IMR-90 (cell line): Measurements from ENCODE around the gene PGC. TPM values are rescaled to one million over a fixed set of nuclear protein-coding genes. Genes with fewer than 3 reads are reported as not detected.

Source experiments
- ATAC-seq: fragments of 200-7000 bp; cut with Tn5 transposase; 2 replicates; pipeline ENCODE4 v1.9.1; 2020; ENCODE audit warnings: low read depth, mild to moderate bottlenecking, moderate library complexity
- BruUV-seq: library from RNA; stranded (reverse); fragments of 400-500 nt; replicated peaks from 2 replicates; lab custom pipeline; 2021; lab: Mats Ljungman, UMichigan
- CTCF ChIA-PET: fragments of 300-600 bp; formaldehyde crosslinking; extraction: SDS; loops from one replicate; lab custom pipeline; 2021; ENCODE audit warnings: antibody characterized with exemption; lab: Yijun Ruan, JAX
- POLR2A ChIA-PET: fragments of 300-600 bp; sonication (Branson Sonifier 250); formaldehyde crosslinking; loops from one replicate; lab custom pipeline; 2022; ENCODE audit warnings: antibody characterized with exemption; ENCODE audit not compliant: unreplicated experiment; lab: Charles Lee
- DNase-seq: peaks from one replicate; pipeline ENCODE4 v3.0.0; 2013
- H2AFZ ChIP-seq: replicated peaks from 2 replicates; pipeline ENCODE3; 2013; ENCODE audit warnings: low read length, mild to moderate bottlenecking; ENCODE audit not compliant: poor library complexity
- H2AK5ac ChIP-seq: 2 replicates; pipeline ENCODE4 v1.6.1; 2013; ENCODE audit warnings: low read depth, low read length, inconsistent platforms
- H2AK9ac ChIP-seq: replicated peaks from 2 replicates; pipeline ENCODE3; 2013; ENCODE audit warnings: mild to moderate bottlenecking, low read depth, low read length, moderate library complexity; ENCODE audit not compliant: poor library complexity
- H2BK120ac ChIP-seq: 2 replicates; pipeline ENCODE4 v1.6.1; 2013; ENCODE audit warnings: low read depth, low read length, inconsistent platforms
- H2BK15ac ChIP-seq: 3 replicates; pipeline ENCODE4 v1.6.1; 2013; ENCODE audit warnings: low read depth, low read length, inconsistent platforms
- H2BK20ac ChIP-seq: 2 replicates; pipeline ENCODE4 v1.6.1; 2013; ENCODE audit warnings: low read depth, mild to moderate bottlenecking, inconsistent platforms, low read length, moderate library complexity
- H2BK5ac ChIP-seq: 2 replicates; pipeline ENCODE4 v1.6.1; 2013; ENCODE audit warnings: mild to moderate bottlenecking, low read depth, low read length, inconsistent platforms; ENCODE audit not compliant: poor library complexity, severe bottlenecking
- H3K14ac ChIP-seq: replicated peaks from 2 replicates; pipeline ENCODE4 v1.6.1; 2013; ENCODE audit warnings: low read depth, low read length, inconsistent platforms
- H3K18ac ChIP-seq: 2 replicates; pipeline ENCODE4 v1.6.1; 2013; ENCODE audit warnings: low read depth, low read length, control low read depth
- H3K23ac ChIP-seq: 2 replicates; pipeline ENCODE4 v1.6.1; 2013; ENCODE audit warnings: low read depth, low read length, inconsistent platforms
- H3K27ac ChIP-seq: 2 replicates; pipeline ENCODE4 v1.5.1; 2013; ENCODE audit warnings: mild to moderate bottlenecking, control low read depth, low read length; ENCODE audit not compliant: insufficient read depth
- H3K27me3 ChIP-seq: 2 replicates; pipeline ENCODE4 v1.6.1; 2013; ENCODE audit warnings: low read length; ENCODE audit not compliant: control insufficient read depth, insufficient read depth
- H3K36me3 ChIP-seq: 2 replicates; pipeline ENCODE4 v1.6.1; 2013; ENCODE audit warnings: low read length, mixed read lengths; ENCODE audit not compliant: control insufficient read depth, insufficient read depth
- H3K4ac ChIP-seq: 2 replicates; pipeline ENCODE4 v1.6.1; 2013; ENCODE audit warnings: low read depth, low read length, inconsistent platforms
- H3K4me1 ChIP-seq: 2 replicates; pipeline ENCODE4 v1.6.1; 2013; ENCODE audit warnings: low read length, mixed read lengths; ENCODE audit not compliant: control insufficient read depth, insufficient read depth
- H3K4me2 ChIP-seq: 2 replicates; pipeline ENCODE4 v1.6.1; 2013; ENCODE audit warnings: low read depth, mild to moderate bottlenecking, control low read depth, low read length, moderate library complexity
- H3K4me3 ChIP-seq: 2 replicates; pipeline ENCODE4 v1.5.1; 2013; ENCODE audit warnings: low read depth, mild to moderate bottlenecking, control low read depth, low read length, moderate library complexity; ENCODE audit not compliant: insufficient read depth
- H3K56ac ChIP-seq: 2 replicates; pipeline ENCODE4 v1.6.1; 2013; ENCODE audit warnings: low read length, inconsistent platforms; ENCODE audit not compliant: insufficient read depth; ENCODE audit errors: extremely low read depth
- H3K79me1 ChIP-seq, 2 experiments: 2 replicates each; pipeline ENCODE4 v1.6.1; 2013; ENCODE audit warnings: low read length in 2 of 2, inconsistent platforms in 1 of 2, low read depth in 1 of 2
- H3K9ac ChIP-seq: 2 replicates; pipeline ENCODE4 v1.6.1; 2013; ENCODE audit warnings: low read depth, low read length, control low read depth
- H3K9me1 ChIP-seq: 2 replicates; pipeline ENCODE4 v1.6.1; 2013; ENCODE audit warnings: low read length, inconsistent platforms; ENCODE audit not compliant: insufficient read depth
- H3K9me3 ChIP-seq: 2 replicates; pipeline ENCODE4 v1.6.1; 2013; ENCODE audit warnings: low read length; ENCODE audit not compliant: control insufficient read depth, insufficient read depth
- H4K20me1 ChIP-seq: 2 replicates; pipeline ENCODE4 v1.6.1; 2013; ENCODE audit warnings: low read length, inconsistent platforms; ENCODE audit not compliant: insufficient read depth
- H4K5ac ChIP-seq: 2 replicates; pipeline ENCODE4 v1.6.1; 2013; ENCODE audit warnings: mild to moderate bottlenecking, low read depth, low read length, control low read depth
- H4K8ac ChIP-seq, 2 experiments: 2 replicates each; pipeline ENCODE4 v1.6.1; 2013; ENCODE audit warnings: low read depth in 2 of 2, low read length in 2 of 2, control low read depth in 1 of 2, inconsistent platforms in 1 of 2
- H4K91ac ChIP-seq: 2 replicates; pipeline ENCODE4 v1.6.1; 2013; ENCODE audit warnings: low read depth, low read length, inconsistent platforms; ENCODE audit not compliant: insufficient read depth
- BHLHE40 ChIP-seq: fragments of 150-350 bp; IDR thresholded peaks from 2 replicates; pipeline ENCODE4 v1.6.1; 2016; ENCODE audit warnings: mild to moderate bottlenecking, low read depth, low read length
- CEBPB ChIP-seq: IDR thresholded peaks from 2 replicates; pipeline ENCODE4 v1.6.1; 2012; ENCODE audit warnings: low read depth, low read length, improper control_type of control experiment
- CHD1 ChIP-seq: IDR thresholded peaks from 2 replicates; pipeline ENCODE4 v1.6.1; 2012; ENCODE audit warnings: low read depth, low read length, improper control_type of control experiment
- FOS ChIP-seq: fragments of 150-350 bp; IDR thresholded peaks from 2 replicates; pipeline ENCODE4 v1.6.1; 2016; ENCODE audit warnings: low read depth, low read length
- MAFK ChIP-seq: IDR thresholded peaks from 2 replicates; pipeline ENCODE4 v1.6.1; 2012; ENCODE audit warnings: low read depth, low read length, improper control_type of control experiment
- MAZ ChIP-seq: IDR thresholded peaks from 2 replicates; pipeline ENCODE4 v1.6.1; 2012; ENCODE audit warnings: low read depth, mild to moderate bottlenecking, low read length, improper control_type of control experiment, moderate library complexity, borderline replicate concordance
- POLR2A ChIP-seq: IDR thresholded peaks from 2 replicates; pipeline ENCODE4 v1.6.1; 2012; ENCODE audit warnings: mild to moderate bottlenecking, low read depth, low read length
- RAD21 ChIP-seq: IDR thresholded peaks from 2 replicates; pipeline ENCODE4 v1.6.1; 2012; ENCODE audit warnings: low read length, improper control_type of control experiment
- RFX5 ChIP-seq: IDR thresholded peaks from 2 replicates; pipeline ENCODE4 v1.8.0; 2012; ENCODE audit warnings: low read depth, mild to moderate bottlenecking, low read length, moderate library complexity
- SMC3 ChIP-seq: fragments of 150-350 bp; IDR thresholded peaks from 2 replicates; pipeline ENCODE4 v1.6.1; 2016; ENCODE audit warnings: low read depth, mild to moderate bottlenecking, antibody characterized with exemption, low read length, moderate library complexity
- WGBS, 2 experiments: methylation state at CpG; one replicate each; pipeline versions ENCODE4 v1.1.5 to v1.1.7; 2013; ENCODE audit warnings: missing lambda C conversion rate in 2 of 2; ENCODE audit not compliant: insufficient read length in 1 of 2; ENCODE audit errors: extremely low coverage in 2 of 2; 5-methylcytosine and 5-hydroxymethylcytosine counted together
- dilution Hi-C: fragments of 300-500 bp; cut with HindIII; formaldehyde crosslinking; loops from one replicate; pipeline ENCODE4 v1.14.3; 2018; ENCODE audit warnings: low sequenced_read_pairs; ENCODE audit not compliant: unreplicated experiment
- in situ Hi-C: fragments of 300-500 bp; cut with MboI; formaldehyde crosslinking; loops from 3 replicates; pipeline ENCODE4 v1.14.3; 2019; ENCODE audit warnings: low sequenced_read_pairs, inconsistent platforms, mixed read lengths
- intact Hi-C: fragments of 100-400 bp; cut with micrococcal nuclease; formaldehyde crosslinking; loops from 2 replicates; pipeline ENCODE4 v1.10.0; 2022
- polyA plus RNA-seq, 3 experiments: library from polyadenylated mRNA; depleted of rRNA; stranded (reverse); fragments of >200 nt; gene quantifications; 2 replicates each; pipeline ENCODE4 v1.2.3, GENCODE V29; 2012; ENCODE audit warnings: low replicate concordance in 1 of 3
- total RNA-seq: library from RNA; depleted of rRNA; stranded (reverse); fragments of >200 nt; gene quantifications from 2 replicates; pipeline ENCODE4 v1.2.3, GENCODE V29; 2012
- TF ChIP-seq, protein P1 (sequence below): conservative IDR thresholded peaks from 2 replicates; pipeline ENCODE4 v1.5.1; 2012; ENCODE audit warnings: mild to moderate bottlenecking, low read depth, low read length, improper control_type of control experiment
- TF ChIP-seq, protein P2 (sequence below): fragments of 150-350 bp; IDR thresholded peaks from 2 replicates; pipeline ENCODE4 v1.6.1; 2017; ENCODE audit warnings: mild to moderate bottlenecking, antibody characterized with exemption, low read length, low read depth

PGC gene
- total and polyA plus RNA-seq, 2 of the 4 experiments (the other 2 are of a cell fraction), result not detected

DNA sequence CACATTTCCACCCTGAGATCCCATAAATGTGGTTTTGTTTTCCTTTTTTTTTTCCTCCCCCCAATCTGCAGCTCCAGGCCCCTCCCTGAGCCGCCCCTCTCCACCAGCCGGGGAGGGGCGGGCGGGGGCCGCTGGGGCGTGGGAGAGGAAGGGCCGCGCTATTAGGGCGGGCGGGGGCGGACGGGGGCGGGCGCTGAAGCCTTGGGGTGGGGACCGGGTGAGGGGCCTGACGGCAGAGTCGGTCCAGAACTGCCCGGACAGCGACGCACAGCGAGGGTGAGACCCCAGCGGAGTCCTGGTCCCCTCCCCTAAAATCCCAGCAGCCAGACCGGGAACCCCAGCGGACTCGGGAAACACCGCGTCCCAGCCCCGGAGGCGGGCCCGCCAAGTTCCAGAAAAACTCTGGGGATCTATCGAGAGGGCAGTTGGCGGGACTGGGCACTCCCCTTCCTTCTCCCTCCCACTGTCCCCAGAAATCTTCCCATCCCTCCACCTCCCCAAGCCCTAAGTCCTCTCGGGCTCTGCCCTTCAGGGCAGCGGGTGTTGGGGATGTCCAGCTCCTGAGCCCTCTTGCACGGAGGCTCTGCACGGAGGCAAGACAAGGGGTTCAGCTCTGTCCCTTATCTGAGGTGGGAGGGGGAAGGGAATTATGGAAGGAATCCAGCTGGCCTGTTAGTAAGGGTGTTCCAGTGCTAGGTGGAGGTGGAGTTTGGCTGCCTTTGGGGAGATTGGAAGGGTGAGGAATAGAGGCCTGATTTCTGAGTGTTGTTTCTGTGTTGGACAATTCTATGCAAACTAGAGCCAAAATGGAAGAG is 33.6 kb upstream of the PGC start, which contains the start of gene PRICKLE4:
PRICKLE4 (plus strand) TSS at position 232 of the 815 bp plus-strand sequence. CDS start 2,692 bp downstream, outside the sequence.
- peak within 1 kb of the TSS; percentile 87 for H3K4me2 ChIP-seq
- H3K9ac ChIP-seq, result peak within 1 kb of the TSS; percentile 54
- 0% methylated on average over 2 of the region's 36 CpGs; no CpG with 5 or more reads in 1 of the 2 experiments for WGBS, 2 experiments
- peak within 1 kb of the TSS; percentile 93 for H2AFZ ChIP-seq
- H3K4me1 ChIP-seq, result peaks cover 12% of the 10 kb centered on the region
- peak; percentile 5 for ATAC-seq
- intact Hi-C loops (loop anchor here (1.0 to 10.0 kb wide), 4 partner anchors 157 to 434 kb away; partner anchors contain the start of gene MRPS10), in situ Hi-C loops (loop anchor here (5.0 to 10.0 kb wide), 2 partner anchors 154 to 267 kb away; no protein-coding TSS in a partner anchor), dilution Hi-C loops (no loop called here)
- H3K27ac ChIP-seq, result peak within 1 kb of the TSS; percentile 38
- no peak within 1 kb of the TSS for H3K18ac ChIP-seq
- H3K36me3 ChIP-seq, result peaks cover 4% of the 10 kb centered on the region; the same call in 1 of the 2 replicates
- peak within 1 kb of the TSS; percentile 15 to 18; a peak in 2 of 4 replicates for H4K8ac ChIP-seq
- H3K14ac ChIP-seq, result peak within 1 kb of the TSS; percentile 44; the same call in 1 of the 2 replicates
- H2BK15ac ChIP-seq, result peak within 1 kb of the TSS; percentile 0; the same call in 1 of the 3 replicates
- H3K23ac ChIP-seq, result peak within 1 kb of the TSS; percentile 79
- no peaks in the 10 kb centered on the region for H3K9me3 ChIP-seq
- H2BK20ac ChIP-seq, result no peak within 1 kb of the TSS
- H3K4me3 ChIP-seq, result peak within 1 kb of the TSS; percentile 54
- H4K20me1 ChIP-seq, result no peaks in the 10 kb centered on the region
- no peaks in the 10 kb centered on the region for H3K27me3 ChIP-seq
- no peaks in the 10 kb centered on the region; the same call in 1 of the 2 replicates for H3K9me1 ChIP-seq
- no TSS peak for BruUV-seq
- 0 out of 2 replicates have a peak within 1 kb of the TSS, but pooled peaks have one; percentile 1 for H4K91ac ChIP-seq
- CTCF ChIA-PET, result no interaction called here
- H3K79me1 ChIP-seq, result peaks cover 10 to 31% of the 10 kb centered on the region in 2 experiments
- peak within 1 kb of the TSS; percentile 22; the same call in 1 of the 2 replicates for H2BK120ac ChIP-seq
- DNase-seq, result no peak
- POLR2A ChIA-PET, result no interaction called here
- TF ChIP-seq POLR2A (no peak), CHD1 (no peak), RAD21 (no peak), MAZ (no peak), FOS (no peak), SMC3 (no peak), MAFK (no peak), BHLHE40 (no peak), RFX5 (no peak), CEBPB (no peak)
- TF ChIP-seq, protein P1, sequence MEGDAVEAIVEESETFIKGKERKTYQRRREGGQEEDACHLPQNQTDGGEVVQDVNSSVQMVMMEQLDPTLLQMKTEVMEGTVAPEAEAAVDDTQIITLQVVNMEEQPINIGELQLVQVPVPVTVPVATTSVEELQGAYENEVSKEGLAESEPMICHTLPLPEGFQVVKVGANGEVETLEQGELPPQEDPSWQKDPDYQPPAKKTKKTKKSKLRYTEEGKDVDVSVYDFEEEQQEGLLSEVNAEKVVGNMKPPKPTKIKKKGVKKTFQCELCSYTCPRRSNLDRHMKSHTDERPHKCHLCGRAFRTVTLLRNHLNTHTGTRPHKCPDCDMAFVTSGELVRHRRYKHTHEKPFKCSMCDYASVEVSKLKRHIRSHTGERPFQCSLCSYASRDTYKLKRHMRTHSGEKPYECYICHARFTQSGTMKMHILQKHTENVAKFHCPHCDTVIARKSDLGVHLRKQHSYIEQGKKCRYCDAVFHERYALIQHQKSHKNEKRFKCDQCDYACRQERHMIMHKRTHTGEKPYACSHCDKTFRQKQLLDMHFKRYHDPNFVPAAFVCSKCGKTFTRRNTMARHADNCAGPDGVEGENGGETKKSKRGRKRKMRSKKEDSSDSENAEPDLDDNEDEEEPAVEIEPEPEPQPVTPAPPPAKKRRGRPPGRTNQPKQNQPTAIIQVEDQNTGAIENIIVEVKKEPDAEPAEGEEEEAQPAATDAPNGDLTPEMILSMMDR, result no peak
- TF ChIP-seq, protein P2, sequence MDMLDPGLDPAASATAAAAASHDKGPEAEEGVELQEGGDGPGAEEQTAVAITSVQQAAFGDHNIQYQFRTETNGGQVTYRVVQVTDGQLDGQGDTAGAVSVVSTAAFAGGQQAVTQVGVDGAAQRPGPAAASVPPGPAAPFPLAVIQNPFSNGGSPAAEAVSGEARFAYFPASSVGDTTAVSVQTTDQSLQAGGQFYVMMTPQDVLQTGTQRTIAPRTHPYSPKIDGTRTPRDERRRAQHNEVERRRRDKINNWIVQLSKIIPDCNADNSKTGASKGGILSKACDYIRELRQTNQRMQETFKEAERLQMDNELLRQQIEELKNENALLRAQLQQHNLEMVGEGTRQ, result no peak
- H3K4ac ChIP-seq, result peak within 1 kb of the TSS; percentile 58
- H2AK5ac ChIP-seq, result peak within 1 kb of the TSS; percentile 61
- no peak within 1 kb of the TSS for H3K56ac ChIP-seq
- peak within 1 kb of the TSS; percentile 6 for H2BK5ac ChIP-seq
- H2AK9ac ChIP-seq, result peak within 1 kb of the TSS; percentile 31
- no peak within 1 kb of the TSS for H4K5ac ChIP-seq
